GM12878 (cell line): Measurements from ENCODE around the gene PIGB. TPM values are rescaled to one million over a fixed set of nuclear protein-coding genes. Genes with fewer than 3 reads are reported as not detected.

ENCODE experiments used
- ASH2L ChIP-seq: fragments of 300-600, 200-600 bp; sonication (generic); IDR thresholded peaks from 2 replicates; pipeline ENCODE4 v1.6.1; 2017; ENCODE audit warnings: low read depth, mild to moderate bottlenecking, borderline replicate concordance
- ATF2 ChIP-seq: IDR thresholded peaks from 2 replicates; pipeline ENCODE4 v1.6.1; 2012; ENCODE audit warnings: low read length, inconsistent platforms
- CHD4 ChIP-seq: fragments of 200-600 bp; sonication (generic); IDR thresholded peaks from 2 replicates; pipeline ENCODE4 v1.6.1; 2016; ENCODE audit warnings: mild to moderate bottlenecking
- E2F4 ChIP-seq: IDR thresholded peaks from 2 replicates; pipeline ENCODE4 v1.6.1; 2012; ENCODE audit warnings: low read depth, low read length, improper control_type of control experiment
- FOS ChIP-seq: IDR thresholded peaks from 3 replicates; pipeline ENCODE4 v1.6.1; 2011; ENCODE audit warnings: borderline replicate concordance; ENCODE audit not compliant: insufficient read length; ENCODE audit errors: extremely low read depth
- HDAC6 ChIP-seq: fragments of 200-600 bp; sonication (generic); IDR thresholded peaks from one replicate; pipeline ENCODE4 v1.8.0; 2017; ENCODE audit warnings: antibody characterized with exemption; ENCODE audit not compliant: unreplicated experiment
- NR2F1 ChIP-seq: fragments of 450-650 bp; conservative IDR thresholded peaks from 2 replicates; pipeline ENCODE4 v1.6.1; 2017; ENCODE audit warnings: mild to moderate bottlenecking
- POLR2AphosphoS2 ChIP-seq: IDR thresholded peaks from 2 replicates; pipeline ENCODE4 v1.6.1; 2011; ENCODE audit warnings: low read depth, mild to moderate bottlenecking, low read length, improper control_type of control experiment, moderate library complexity
- RFX5 ChIP-seq: IDR thresholded peaks from 2 replicates; pipeline ENCODE4 v1.6.1; 2011; ENCODE audit warnings: low read depth, low read length, improper control_type of control experiment
- ZSCAN29 ChIP-seq: fragments of 450-650 bp; IDR thresholded peaks from 2 replicates; pipeline ENCODE4 v1.6.1; 2017; ENCODE audit warnings: mild to moderate bottlenecking, moderate library complexity
- polyA plus RNA-seq, 11 experiments: library from polyadenylated mRNA; depleted of rRNA in 4 of 11; unstranded in 6 of 11; stranded (reverse) in 5 of 11; fragments of >200 nt; fragmentation: Nextera tagmentation in 4 of 11; fragmentation: Illumina TruSeq in 1 of 11; extraction: Ambion mirVana in 4 of 11; extraction: Trizol in 1 of 11; gene quantifications; 1 replicate in 1 of 11; 2 replicates in 10 of 11; pipeline versions ENCODE4 v1.2.1 to v1.2.3, GENCODE V29; 2011 to 2016; ENCODE audit warnings: inconsistent platforms in 2 of 11, missing spikeins in 2 of 11, low read depth in 1 of 11
- total RNA-seq, 4 experiments: library from RNA; depleted of rRNA in 3 of 4; stranded (reverse); fragments of >200 nt in 3 of 4; fragmentation: Illumina TruSeq in 1 of 4; extraction: Trizol in 1 of 4; gene quantifications; 2 replicates each; pipeline versions ENCODE4 v1.2.1 to v1.2.3, GENCODE V29; 2013 to 2021
- TF ChIP-seq, protein P1 (sequence below): fragments of 450-650 bp; conservative IDR thresholded peaks from 2 replicates; pipeline ENCODE4 v1.6.1; 2017; ENCODE audit warnings: mild to moderate bottlenecking, moderate library complexity
- TF ChIP-seq, protein P2 (sequence below): fragments of 150-350 bp; IDR thresholded peaks from 2 replicates; pipeline ENCODE4 v1.6.1; 2016; ENCODE audit warnings: low read depth, low read length
- TF ChIP-seq, protein P3 (sequence below): IDR thresholded peaks from 2 replicates; pipeline ENCODE4 v1.6.1; 2011; ENCODE audit warnings: mild to moderate bottlenecking, low read depth, low read length, moderate library complexity; ENCODE audit not compliant: insufficient replicate concordance

The PIGB gene
- total and polyA plus RNA-seq, 10 of the 15 experiments (the other 5 are each of a cell fraction or from before 2014, with no cell fraction given), result 17.9 to 46.0 (median 25.2) TPM

DNA sequence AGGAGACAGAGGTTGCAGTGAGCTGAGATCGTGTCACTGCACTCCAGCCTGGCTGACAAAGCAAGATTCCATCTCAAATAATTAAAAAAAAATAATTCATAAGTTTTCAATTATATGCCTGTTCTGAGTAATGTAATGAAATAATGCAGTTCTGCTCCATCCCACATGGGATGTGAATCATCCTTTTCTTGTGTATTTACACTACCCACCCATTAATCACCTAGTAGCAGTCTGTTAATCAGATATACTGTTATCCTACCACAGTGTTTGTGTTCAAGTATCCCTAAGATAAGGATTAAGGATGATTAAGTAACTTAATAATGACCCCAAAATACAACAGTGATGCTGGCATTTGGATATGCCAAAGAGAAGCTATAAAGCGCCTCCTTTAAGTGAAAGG, 38.8 kb downstream of the PIGB start (continued):
- TF ChIP-seq E2F4 (no peak), ZSCAN29 (no peak), ATF2 (no peak), POLR2AphosphoS2 (no peak), CHD4 (no peak), HDAC6 (no peak), NR2F1 (no peak), ASH2L (no peak), FOS (no peak), RFX5 (no peak)
- TF ChIP-seq, protein P1, sequence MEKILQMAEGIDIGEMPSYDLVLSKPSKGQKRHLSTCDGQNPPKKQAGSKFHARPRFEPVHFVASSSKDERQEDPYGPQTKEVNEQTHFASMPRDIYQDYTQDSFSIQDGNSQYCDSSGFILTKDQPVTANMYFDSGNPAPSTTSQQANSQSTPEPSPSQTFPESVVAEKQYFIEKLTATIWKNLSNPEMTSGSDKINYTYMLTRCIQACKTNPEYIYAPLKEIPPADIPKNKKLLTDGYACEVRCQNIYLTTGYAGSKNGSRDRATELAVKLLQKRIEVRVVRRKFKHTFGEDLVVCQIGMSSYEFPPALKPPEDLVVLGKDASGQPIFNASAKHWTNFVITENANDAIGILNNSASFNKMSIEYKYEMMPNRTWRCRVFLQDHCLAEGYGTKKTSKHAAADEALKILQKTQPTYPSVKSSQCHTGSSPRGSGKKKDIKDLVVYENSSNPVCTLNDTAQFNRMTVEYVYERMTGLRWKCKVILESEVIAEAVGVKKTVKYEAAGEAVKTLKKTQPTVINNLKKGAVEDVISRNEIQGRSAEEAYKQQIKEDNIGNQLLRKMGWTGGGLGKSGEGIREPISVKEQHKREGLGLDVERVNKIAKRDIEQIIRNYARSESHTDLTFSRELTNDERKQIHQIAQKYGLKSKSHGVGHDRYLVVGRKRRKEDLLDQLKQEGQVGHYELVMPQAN, result no peak
- TF ChIP-seq, protein P2, sequence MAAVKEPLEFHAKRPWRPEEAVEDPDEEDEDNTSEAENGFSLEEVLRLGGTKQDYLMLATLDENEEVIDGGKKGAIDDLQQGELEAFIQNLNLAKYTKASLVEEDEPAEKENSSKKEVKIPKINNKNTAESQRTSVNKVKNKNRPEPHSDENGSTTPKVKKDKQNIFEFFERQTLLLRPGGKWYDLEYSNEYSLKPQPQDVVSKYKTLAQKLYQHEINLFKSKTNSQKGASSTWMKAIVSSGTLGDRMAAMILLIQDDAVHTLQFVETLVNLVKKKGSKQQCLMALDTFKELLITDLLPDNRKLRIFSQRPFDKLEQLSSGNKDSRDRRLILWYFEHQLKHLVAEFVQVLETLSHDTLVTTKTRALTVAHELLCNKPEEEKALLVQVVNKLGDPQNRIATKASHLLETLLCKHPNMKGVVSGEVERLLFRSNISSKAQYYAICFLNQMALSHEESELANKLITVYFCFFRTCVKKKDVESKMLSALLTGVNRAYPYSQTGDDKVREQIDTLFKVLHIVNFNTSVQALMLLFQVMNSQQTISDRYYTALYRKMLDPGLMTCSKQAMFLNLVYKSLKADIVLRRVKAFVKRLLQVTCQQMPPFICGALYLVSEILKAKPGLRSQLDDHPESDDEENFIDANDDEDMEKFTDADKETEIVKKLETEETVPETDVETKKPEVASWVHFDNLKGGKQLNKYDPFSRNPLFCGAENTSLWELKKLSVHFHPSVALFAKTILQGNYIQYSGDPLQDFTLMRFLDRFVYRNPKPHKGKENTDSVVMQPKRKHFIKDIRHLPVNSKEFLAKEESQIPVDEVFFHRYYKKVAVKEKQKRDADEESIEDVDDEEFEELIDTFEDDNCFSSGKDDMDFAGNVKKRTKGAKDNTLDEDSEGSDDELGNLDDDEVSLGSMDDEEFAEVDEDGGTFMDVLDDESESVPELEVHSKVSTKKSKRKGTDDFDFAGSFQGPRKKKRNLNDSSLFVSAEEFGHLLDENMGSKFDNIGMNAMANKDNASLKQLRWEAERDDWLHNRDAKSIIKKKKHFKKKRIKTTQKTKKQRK, result no peak
- TF ChIP-seq, protein P3, sequence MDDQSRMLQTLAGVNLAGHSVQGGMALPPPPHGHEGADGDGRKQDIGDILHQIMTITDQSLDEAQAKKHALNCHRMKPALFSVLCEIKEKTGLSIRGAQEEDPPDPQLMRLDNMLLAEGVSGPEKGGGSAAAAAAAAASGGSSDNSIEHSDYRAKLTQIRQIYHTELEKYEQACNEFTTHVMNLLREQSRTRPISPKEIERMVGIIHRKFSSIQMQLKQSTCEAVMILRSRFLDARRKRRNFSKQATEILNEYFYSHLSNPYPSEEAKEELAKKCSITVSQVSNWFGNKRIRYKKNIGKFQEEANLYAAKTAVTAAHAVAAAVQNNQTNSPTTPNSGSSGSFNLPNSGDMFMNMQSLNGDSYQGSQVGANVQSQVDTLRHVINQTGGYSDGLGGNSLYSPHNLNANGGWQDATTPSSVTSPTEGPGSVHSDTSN, result no peak
- TF ChIP-seq, all 136 proteins: peak for 0
